CD14-positive monocyte (primary cell): ENCODE measurements around the gene RAPGEF2. TPM values are rescaled to one million over a fixed set of nuclear protein-coding genes. Genes with fewer than 3 reads are reported as not detected.
"Not testable (repeated sequence)": the region's sequence is repeated elsewhere in the genome, so short reads cannot be mapped to it uniquely, and the experiment has no call there.

Experiments
- DNase-seq, 3 donors: peaks; one replicate each; pipeline ENCODE4 v3.0.0-alpha.2; 2011 to 2022
- H2AFZ ChIP-seq: 2 replicates; pipeline ENCODE4 v1.6.0; 2012; ENCODE audit warnings: mild to moderate bottlenecking, low read depth, low read length, inconsistent platforms; ENCODE audit not compliant: insufficient read depth, poor library complexity, severe bottlenecking
- H3K27ac ChIP-seq, 2 donors: 1 replicate in 1 of 2; 2 replicates in 1 of 2; pipeline ENCODE4 v1.5.1; 2012 to 2013; ENCODE audit warnings: low read length in 2 of 2, control low read depth in 1 of 2, inconsistent platforms in 1 of 2, low read depth in 1 of 2, mild to moderate bottlenecking in 1 of 2
- H3K27me3 ChIP-seq, 2 donors: one replicate each; pipeline versions ENCODE4 v1.6.0 to v1.6.1; 2011 to 2013; ENCODE audit warnings: low read length in 2 of 2; ENCODE audit not compliant: control insufficient read depth in 2 of 2, insufficient read depth in 2 of 2
- H3K36me3 ChIP-seq, 2 donors: replicated peaks in 1 of 2; 1 replicate in 1 of 2; 2 replicates in 1 of 2; pipeline versions ENCODE4 v1.5.1 to v1.6.1; 2012 to 2013; ENCODE audit warnings: low read length in 2 of 2, control low read depth in 1 of 2, inconsistent platforms in 1 of 2, mild to moderate bottlenecking in 1 of 2; ENCODE audit not compliant: insufficient read depth in 2 of 2, control insufficient read depth in 1 of 2
- H3K4me1 ChIP-seq, 2 donors: 1 replicate in 1 of 2; 2 replicates in 1 of 2; pipeline versions ENCODE4 v1.5.1 to v1.6.1; 2012 to 2013; ENCODE audit warnings: low read length in 2 of 2, control low read depth in 1 of 2, inconsistent platforms in 1 of 2, mild to moderate bottlenecking in 1 of 2, moderate library complexity in 1 of 2; ENCODE audit not compliant: insufficient read depth in 2 of 2, control insufficient read depth in 1 of 2
- H3K4me2 ChIP-seq: replicated peaks from 2 replicates; pipeline ENCODE3; 2012; ENCODE audit warnings: low read length, moderate library complexity, mild to moderate bottlenecking; ENCODE audit not compliant: poor library complexity, severe bottlenecking; ENCODE audit errors: extremely low read depth
- H3K4me3 ChIP-seq, 3 experiments: fragments of 200-600 bp in 1 of 3; sonication (generic) in 1 of 3; replicated peaks in 1 of 3; 1 replicate in 2 of 3; 2 replicates in 1 of 3; pipeline ENCODE4 v1.5.1; 2011 to 2013; ENCODE audit warnings: low read length in 3 of 3, mild to moderate bottlenecking in 3 of 3, control low read depth in 2 of 3, low read depth in 2 of 3, inconsistent platforms in 1 of 3, moderate library complexity in 1 of 3
- H3K79me2 ChIP-seq: 2 replicates; pipeline ENCODE4 v1.6.0; 2012; ENCODE audit warnings: mild to moderate bottlenecking, control low read depth, inconsistent platforms, low read length, moderate library complexity; ENCODE audit not compliant: insufficient read depth
- H3K9ac ChIP-seq: 2 replicates; pipeline ENCODE4 v1.6.0; 2017; ENCODE audit warnings: low read length, mild to moderate bottlenecking; ENCODE audit not compliant: insufficient read depth, poor library complexity, severe bottlenecking
- H3K9me3 ChIP-seq, 2 donors: replicated peaks in 1 of 2; 1 replicate in 1 of 2; 2 replicates in 1 of 2; pipeline versions ENCODE4 v1.5.1 to v1.6.1; 2012 to 2013; ENCODE audit warnings: low read length in 2 of 2, control low read depth in 1 of 2; ENCODE audit not compliant: control insufficient read depth in 1 of 2, insufficient read depth in 1 of 2
- H4K20me1 ChIP-seq: 2 replicates; pipeline ENCODE4 v1.6.0; 2012; ENCODE audit warnings: mild to moderate bottlenecking, low read length, control low read depth, moderate library complexity; ENCODE audit not compliant: insufficient read depth
- H3K27ac Mint-ChIP-seq, 7 donors: one replicate each; pipeline ENCODE4 v1.8.0; 2020; ENCODE audit warnings: mild to moderate bottlenecking in 7 of 7, mixed read lengths in 7 of 7, moderate library complexity in 6 of 7, inconsistent platforms in 2 of 7
- H3K27me3 Mint-ChIP-seq, 3 donors: one replicate each; pipeline ENCODE4 v1.8.0; 2021 to 2022; ENCODE audit warnings: low read depth in 3 of 3, mild to moderate bottlenecking in 3 of 3, mixed read lengths in 3 of 3, moderate library complexity in 3 of 3, inconsistent platforms in 1 of 3
- H3K36me3 Mint-ChIP-seq, 2 donors: one replicate each; pipeline ENCODE4 v1.8.0; 2020; ENCODE audit warnings: mixed read lengths in 2 of 2, inconsistent platforms in 1 of 2, mild to moderate bottlenecking in 1 of 2
- H3K4me1 Mint-ChIP-seq: one replicate; pipeline ENCODE4 v1.8.0; 2020; ENCODE audit warnings: mild to moderate bottlenecking, mixed read lengths
- H3K4me3 Mint-ChIP-seq, 2 donors: one replicate each; pipeline ENCODE4 v1.8.0; 2020; ENCODE audit warnings: mild to moderate bottlenecking in 2 of 2, mixed read lengths in 2 of 2, moderate library complexity in 1 of 2
- H3K9me3 Mint-ChIP-seq, 7 donors: one replicate each; pipeline ENCODE4 v1.8.0; 2020 to 2022; ENCODE audit warnings: mixed read lengths in 7 of 7, mild to moderate bottlenecking in 6 of 7, moderate library complexity in 6 of 7, inconsistent platforms in 2 of 7
- WGBS: methylation state at CpG from one replicate; pipeline ENCODE4 v1.1.5; 2013; ENCODE audit warnings: missing lambda C conversion rate; ENCODE audit not compliant: insufficient coverage; 5-methylcytosine and 5-hydroxymethylcytosine counted together
- intact Hi-C, 2 donors: fragments of 100-400 bp; cut with micrococcal nuclease; formaldehyde crosslinking; loops; one replicate each; pipeline versions ENCODE4 v1.15.0 to v1.15.1; 2023
- polyA plus RNA-seq, 3 donors: library from polyadenylated mRNA; depleted of rRNA in 1 of 3; unstranded in 2 of 3; stranded (reverse) in 1 of 3; fragments of 300-500 nt in 2 of 3; fragments of >200 nt in 1 of 3; fragmentation: Illumina TruSeq in 2 of 3; gene quantifications; 1 replicate in 2 of 3; 2 replicates in 1 of 3; pipeline ENCODE4 v1.2.3, GENCODE V29; 2012 to 2021
- TF ChIP-seq, protein P1 (sequence below): fragments of 200-600 bp; IDR thresholded peaks from one replicate; pipeline ENCODE4 v1.8.0; 2022; ENCODE audit warnings: antibody characterized with exemption, mild to moderate bottlenecking

Gene RAPGEF2
- polyA plus RNA-seq, 3 donors = 1.5 to 29.8 (median 2.0) TPM

- WGBS = 100% methylated on average over 3 of the region's 12 CpGs
- intact Hi-C loops, H3K27ac Mint-ChIP-seq, H3K9ac ChIP-seq, H3K27me3 Mint-ChIP-seq, H2AFZ ChIP-seq, H3K27me3 ChIP-seq, H3K27ac ChIP-seq, H3K9me3 ChIP-seq, H3K4me3 ChIP-seq, H4K20me1 ChIP-seq, H3K9me3 Mint-ChIP-seq, H3K4me1 ChIP-seq, H3K4me2 ChIP-seq, DNase-seq, H3K4me3 Mint-ChIP-seq, H3K4me1 Mint-ChIP-seq: not testable (repeated sequence)
- TF ChIP-seq, protein P1, sequence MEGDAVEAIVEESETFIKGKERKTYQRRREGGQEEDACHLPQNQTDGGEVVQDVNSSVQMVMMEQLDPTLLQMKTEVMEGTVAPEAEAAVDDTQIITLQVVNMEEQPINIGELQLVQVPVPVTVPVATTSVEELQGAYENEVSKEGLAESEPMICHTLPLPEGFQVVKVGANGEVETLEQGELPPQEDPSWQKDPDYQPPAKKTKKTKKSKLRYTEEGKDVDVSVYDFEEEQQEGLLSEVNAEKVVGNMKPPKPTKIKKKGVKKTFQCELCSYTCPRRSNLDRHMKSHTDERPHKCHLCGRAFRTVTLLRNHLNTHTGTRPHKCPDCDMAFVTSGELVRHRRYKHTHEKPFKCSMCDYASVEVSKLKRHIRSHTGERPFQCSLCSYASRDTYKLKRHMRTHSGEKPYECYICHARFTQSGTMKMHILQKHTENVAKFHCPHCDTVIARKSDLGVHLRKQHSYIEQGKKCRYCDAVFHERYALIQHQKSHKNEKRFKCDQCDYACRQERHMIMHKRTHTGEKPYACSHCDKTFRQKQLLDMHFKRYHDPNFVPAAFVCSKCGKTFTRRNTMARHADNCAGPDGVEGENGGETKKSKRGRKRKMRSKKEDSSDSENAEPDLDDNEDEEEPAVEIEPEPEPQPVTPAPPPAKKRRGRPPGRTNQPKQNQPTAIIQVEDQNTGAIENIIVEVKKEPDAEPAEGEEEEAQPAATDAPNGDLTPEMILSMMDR = peak; percentile 35
- Histone ChIP-seq H3K79me2 (peaks cover 36% of the 10 kb centered on the region), H3K36me3 (peaks cover 28 to 63% of the 10 kb centered on the region in 2 donors)
- H3K36me3 Mint-ChIP-seq = peaks cover 31 to 48% of the 10 kb centered on the region in 2 donors
Observed at GRCh38 chr4:159315879-159316278, 213.0 kb downstream of the RAPGEF2 start.

DNA sequence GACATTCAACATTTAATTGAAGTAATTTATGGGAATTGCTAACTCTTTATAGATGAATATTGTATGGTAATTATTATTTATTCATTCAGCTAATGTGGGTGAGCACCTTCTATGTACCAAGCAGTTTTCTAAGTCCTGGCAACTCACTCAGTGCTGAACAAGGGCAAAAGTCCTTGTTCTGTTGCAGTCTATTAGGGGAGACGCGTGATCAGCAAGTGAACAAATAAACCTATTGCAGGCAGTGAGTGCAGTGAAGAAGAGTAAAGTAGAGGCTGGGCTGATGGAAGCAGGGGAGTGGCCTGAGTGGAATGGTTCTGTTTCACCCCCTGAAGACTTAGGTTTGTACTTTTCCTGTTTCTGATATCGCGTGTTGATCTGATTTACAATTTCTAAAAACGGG is 214.3 kb downstream of the RAPGEF2 start:
- H3K4me1 Mint-ChIP-seq = no peaks in the 10 kb centered on the region
- Histone ChIP-seq H3K36me3 (peaks cover 38 to 75% of the 10 kb centered on the region in 2 donors), H3K27ac (no peak overlapping the region), H3K4me1 (no peaks in the 10 kb centered on the region), H2AFZ (no peak overlapping the region), H3K4me2 (no peak overlapping the region), H3K9me3 (no peaks in the 10 kb centered on the region), H3K9ac (no peak overlapping the region), H3K4me3 (no peak overlapping the region), H3K27me3 (no peaks in the 10 kb centered on the region), H4K20me1 (no peaks in the 10 kb centered on the region), H3K79me2 (peaks cover 28% of the 10 kb centered on the region)
- intact Hi-C loops = no loop called here
- 94% methylated on average over 2 of the region's 5 CpGs for WGBS
- peak overlapping the region in 2 of 7 donors; percentile 47 to 57 for H3K27ac Mint-ChIP-seq
- no peak overlapping the region for H3K4me3 Mint-ChIP-seq
- peaks cover 0 to under 1% (median 0%) of the 10 kb centered on the region in 7 donors for H3K9me3 Mint-ChIP-seq
- TF ChIP-seq, protein P1 = no peak
- H3K36me3 Mint-ChIP-seq = peaks cover 38 to 60% of the 10 kb centered on the region in 2 donors
- no peaks in the 10 kb centered on the region for H3K27me3 Mint-ChIP-seq
- no peak for DNase-seq
